Testis (tissue), 3 donors: ENCODE results near the gene GATA6. TPM values are rescaled to one million over a fixed set of nuclear protein-coding genes. Genes with fewer than 3 reads are reported as not detected.

Source experiments
- DNase-seq: peaks from one replicate; pipeline ENCODE4 v3.0.0-alpha.2; 2019
- H3K27ac ChIP-seq, 2 donors: fragments of 200-600 bp; sonication (generic); one replicate each; pipeline ENCODE4 v1.5.1; 2019
- H3K27me3 ChIP-seq: fragments of 200-600 bp; sonication (generic); one replicate; pipeline ENCODE4 v1.5.1; 2019
- H3K36me3 ChIP-seq: fragments of 200-600 bp; sonication (generic); one replicate; pipeline ENCODE4 v1.5.1; 2017; ENCODE audit warnings: low read depth; ENCODE audit errors: missing control alignments
- H3K4me1 ChIP-seq: fragments of 200-600 bp; sonication (generic); one replicate; pipeline ENCODE4 v1.5.1; 2019
- H3K4me3 ChIP-seq, 2 donors: fragments of 200-600 bp; sonication (generic); one replicate each; pipeline ENCODE4 v1.5.1; 2017 to 2019
- H3K9me3 ChIP-seq: fragments of 200-600 bp; sonication (generic); one replicate; pipeline ENCODE4 v1.5.1; 2017
- CTCF ChIP-seq, 3 experiments: fragments of 450-650 bp in 2 of 3; fragments of 200-600 bp in 1 of 3; sonication (generic) in 1 of 3; IDR thresholded peaks; one replicate each; pipeline ENCODE4 v1.5.1; 2016 to 2019; ENCODE audit warnings: antibody characterized with exemption in 3 of 3, mild to moderate bottlenecking in 2 of 3, moderate library complexity in 1 of 3
- POLR2A ChIP-seq: fragments of 450-650 bp; IDR thresholded peaks from one replicate; pipeline ENCODE4 v1.6.1; 2017; ENCODE audit warnings: antibody characterized with exemption, mild to moderate bottlenecking, moderate library complexity
- WGBS, 2 donors: methylation state at CpG; one replicate each; pipeline ENCODE4 v1.1.5; 2018; 5-methylcytosine and 5-hydroxymethylcytosine counted together
- intact Hi-C: fragments of 100-400 bp; cut with DNase I; formaldehyde crosslinking; loops from one replicate; pipeline ENCODE4 v1.15.1; 2023; ENCODE audit warnings: low total_unique reads
- polyA plus RNA-seq: library from polyadenylated mRNA; stranded (reverse); fragments of 350-450 nt; fragmentation: Illumina TruSeq; extraction: RNeasy Lipid Tissue Mini Kit (QIAGEN cat#74804); gene quantifications from one replicate; pipeline ENCODE4 v1.2.3, GENCODE V29; 2014; ENCODE audit warnings: low read depth, low replicate concordance; ENCODE audit not compliant: insufficient read depth
- total RNA-seq, 2 donors: library from RNA; depleted of rRNA; stranded (reverse); fragments of >200 nt; gene quantifications; one replicate each; pipeline ENCODE4 v1.2.3, GENCODE V29; 2016

Gene GATA6
- total and polyA plus RNA-seq, 3 donors from 2014 or later: 13.8 to 54.6 (median 50.5) TPM

GRCh38 chr18:22223965-22224322 lies 54.6 kb downstream of the GATA6 start:
- no peaks in the 10 kb centered on the region for H3K9me3 ChIP-seq
- intact Hi-C loops: no loop called here
- H3K27me3 ChIP-seq: no peaks in the 10 kb centered on the region
- TF ChIP-seq CTCF (IDR thresholded peaks at IDR 0.05) (no peak), POLR2A (no peak)
- H3K4me1 ChIP-seq: no peaks in the 10 kb centered on the region
- H3K36me3 ChIP-seq: no peaks in the 10 kb centered on the region
- no peak overlapping the region for H3K4me3 ChIP-seq
- 76 to 78% methylated on average over 1 of the region's 1 CpG for WGBS, 2 donors
- DNase-seq: no peak
- no peak overlapping the region for H3K27ac ChIP-seq

- TF ChIP-seq CTCF (IDR thresholded peaks at IDR 0.05) (no peak), POLR2A (no peak)
- H3K9me3 ChIP-seq: no peaks in the 10 kb centered on the region
- no peak overlapping the region for H3K4me3 ChIP-seq
- H3K27ac ChIP-seq: no peak overlapping the region
- H3K36me3 ChIP-seq: no peaks in the 10 kb centered on the region
- H3K27me3 ChIP-seq: no peaks in the 10 kb centered on the region
- intact Hi-C loops: no loop called here
- no peaks in the 10 kb centered on the region for H3K4me1 ChIP-seq
- no peak for DNase-seq
- WGBS, 2 donors: 80 to 90% methylated on average over 1 of the region's 1 CpG
Observed at GRCh38 chr18:22224339-22224738, 55.0 kb downstream of the GATA6 start.

GRCh38 chr18:22226801-22227200 lies 57.4 kb downstream of the GATA6 start:
- WGBS, 2 donors: 87 to 93% methylated on average over 4 of the region's 4 CpGs
- H3K4me3 ChIP-seq: no peak overlapping the region
- DNase-seq: no peak
- H3K27me3 ChIP-seq: no peaks in the 10 kb centered on the region
- TF ChIP-seq CTCF (IDR thresholded peaks at IDR 0.05): no peak
- no peak for TF ChIP-seq POLR2A
- no peaks in the 10 kb centered on the region for H3K36me3 ChIP-seq
- H3K4me1 ChIP-seq: no peaks in the 10 kb centered on the region
- intact Hi-C loops: no loop called here
- no peaks in the 10 kb centered on the region for H3K9me3 ChIP-seq
- no peak overlapping the region for H3K27ac ChIP-seq

- Histone ChIP-seq H3K4me3 (no peak overlapping the region), H3K27ac (no peak overlapping the region), H3K36me3 (no peaks in the 10 kb centered on the region), H3K9me3 (no peaks in the 10 kb centered on the region), H3K27me3 (no peaks in the 10 kb centered on the region), H3K4me1 (no peaks in the 10 kb centered on the region)
- intact Hi-C loops: no loop called here
- DNase-seq: no peak
- TF ChIP-seq POLR2A (no peak), CTCF (IDR thresholded peaks at IDR 0.05) (no peak)
- 81 to 93% methylated on average over 2 of the region's 2 CpGs for WGBS, 2 donors
Observed at GRCh38 chr18:22228976-22229375, 59.6 kb downstream of the GATA6 start.

GRCh38 chr18:22229456-22230124 lies 60.2 kb downstream of the GATA6 start:
- WGBS, 2 donors: 86 to 92% methylated on average over 7 of the region's 7 CpGs
- H3K27ac ChIP-seq: no peak overlapping the region
- intact Hi-C loops: no loop called here

More at GRCh38 chr18:22229456-22230124, 60.2 kb downstream of the GATA6 start:
- H3K36me3 ChIP-seq: no peaks in the 10 kb centered on the region
- H3K27me3 ChIP-seq: no peaks in the 10 kb centered on the region
- H3K4me3 ChIP-seq: no peak overlapping the region
- DNase-seq: no peak
- no peak for TF ChIP-seq CTCF (IDR thresholded peaks at IDR 0.05)
- TF ChIP-seq POLR2A: no peak
- H3K4me1 ChIP-seq: no peaks in the 10 kb centered on the region
- no peaks in the 10 kb centered on the region for H3K9me3 ChIP-seq
